Endodermal cell (in vitro differentiated cells): ENCODE data around the gene AOPEP. TPM values are rescaled to one million over a fixed set of nuclear protein-coding genes. Genes with fewer than 3 reads are reported as not detected.

Experiments
- DNase-seq: peaks from one replicate; pipeline ENCODE4 v3.0.0-alpha.2; 2017
- H3K27ac ChIP-seq: 2 replicates; pipeline ENCODE4 v1.5.1; 2013; ENCODE audit warnings: mild to moderate bottlenecking, low read depth, low read length, moderate library complexity
- H3K27me3 ChIP-seq: 2 replicates; pipeline ENCODE4 v1.6.1; 2013; ENCODE audit warnings: mild to moderate bottlenecking, low read length, moderate library complexity; ENCODE audit not compliant: insufficient read depth, control insufficient read depth, poor library complexity, severe bottlenecking
- H3K36me3 ChIP-seq: 2 replicates; pipeline ENCODE4 v1.7.0; 2013; ENCODE audit warnings: mild to moderate bottlenecking, low read length, moderate library complexity; ENCODE audit not compliant: control insufficient read depth, insufficient read depth
- H3K4me1 ChIP-seq: one replicate; pipeline ENCODE4 v1.7.0; 2013; ENCODE audit warnings: low read length; ENCODE audit not compliant: control insufficient read depth, insufficient read depth
- H3K4me3 ChIP-seq: 2 replicates; pipeline ENCODE4 v1.5.1; 2013; ENCODE audit warnings: mild to moderate bottlenecking, low read length, moderate library complexity
- H3K9ac ChIP-seq: 2 replicates; pipeline ENCODE4 v1.6.1; 2013; ENCODE audit warnings: mild to moderate bottlenecking, low read length, moderate library complexity; ENCODE audit not compliant: poor library complexity, severe bottlenecking; ENCODE audit errors: extremely low read depth
- H3K9me3 ChIP-seq: 2 replicates; pipeline ENCODE4 v1.6.1; 2013; ENCODE audit warnings: mild to moderate bottlenecking, low read length, moderate library complexity; ENCODE audit not compliant: control insufficient read depth
- H3K27ac Mint-ChIP-seq: 2 replicates; pipeline ENCODE4 v1.8.0; 2020; ENCODE audit warnings: mixed read lengths
- H3K27me3 Mint-ChIP-seq: 2 replicates; pipeline ENCODE4 v1.8.0; 2021; ENCODE audit warnings: mild to moderate bottlenecking, mixed read lengths; ENCODE audit not compliant: insufficient read depth
- H3K36me3 Mint-ChIP-seq: 2 replicates; pipeline ENCODE4 v1.8.0; 2020; ENCODE audit warnings: low read depth, mixed read lengths
- H3K4me1 Mint-ChIP-seq: 2 replicates; pipeline ENCODE4 v1.8.0; 2020; ENCODE audit warnings: mixed read lengths
- H3K4me3 Mint-ChIP-seq: 2 replicates; pipeline ENCODE4 v1.8.0; 2020; ENCODE audit warnings: mild to moderate bottlenecking, moderate library complexity, mixed read lengths
- H3K9me3 Mint-ChIP-seq: 2 replicates; pipeline ENCODE4 v1.8.0; 2020; ENCODE audit warnings: mild to moderate bottlenecking, mixed read lengths
- WGBS, 2 experiments: methylation state at CpG; one replicate each; pipeline versions ENCODE4 v1.1.5 to v1.1.7; 2013; ENCODE audit warnings: missing lambda C conversion rate in 2 of 2, mixed read lengths in 1 of 2; ENCODE audit not compliant: insufficient coverage in 1 of 2, insufficient read length in 1 of 2; 5-methylcytosine and 5-hydroxymethylcytosine counted together
- microRNA-seq: library from miRNA; unstranded; fragments of <30 nt; microRNA quantifications from one replicate; pipeline ENCODE4 v1.2.0, GENCODE V29; 2020; ENCODE audit warnings: borderline microRNAs expressed
- total RNA-seq, 2 donors: library from RNA; stranded (reverse); fragmentation: NEBNext Ultra II Directional in 1 of 2; extraction: Animal tissue kit (Norgen Biotek cat#: 25700) in 1 of 2; gene quantifications; 2 replicates in 1 of 2; 3 replicates in 1 of 2; pipeline ENCODE4 v1.2.1, GENCODE V29; 2021
- TF ChIP-seq, protein P1 (sequence below): fragments of 200-600 bp; sonication (generic); conservative IDR thresholded peaks from 2 replicates; pipeline ENCODE4 v1.5.0; 2021; ENCODE audit warnings: antibody characterized with exemption, mild to moderate bottlenecking

Gene AOPEP
- total RNA-seq, 2 donors from 2014 or later = 23.4 to 33.7 TPM

- H3K27ac Mint-ChIP-seq = no peak overlapping the region
- TF ChIP-seq, protein P1, sequence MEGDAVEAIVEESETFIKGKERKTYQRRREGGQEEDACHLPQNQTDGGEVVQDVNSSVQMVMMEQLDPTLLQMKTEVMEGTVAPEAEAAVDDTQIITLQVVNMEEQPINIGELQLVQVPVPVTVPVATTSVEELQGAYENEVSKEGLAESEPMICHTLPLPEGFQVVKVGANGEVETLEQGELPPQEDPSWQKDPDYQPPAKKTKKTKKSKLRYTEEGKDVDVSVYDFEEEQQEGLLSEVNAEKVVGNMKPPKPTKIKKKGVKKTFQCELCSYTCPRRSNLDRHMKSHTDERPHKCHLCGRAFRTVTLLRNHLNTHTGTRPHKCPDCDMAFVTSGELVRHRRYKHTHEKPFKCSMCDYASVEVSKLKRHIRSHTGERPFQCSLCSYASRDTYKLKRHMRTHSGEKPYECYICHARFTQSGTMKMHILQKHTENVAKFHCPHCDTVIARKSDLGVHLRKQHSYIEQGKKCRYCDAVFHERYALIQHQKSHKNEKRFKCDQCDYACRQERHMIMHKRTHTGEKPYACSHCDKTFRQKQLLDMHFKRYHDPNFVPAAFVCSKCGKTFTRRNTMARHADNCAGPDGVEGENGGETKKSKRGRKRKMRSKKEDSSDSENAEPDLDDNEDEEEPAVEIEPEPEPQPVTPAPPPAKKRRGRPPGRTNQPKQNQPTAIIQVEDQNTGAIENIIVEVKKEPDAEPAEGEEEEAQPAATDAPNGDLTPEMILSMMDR = no peak
- peaks cover 31% of the 10 kb centered on the region for H3K4me1 Mint-ChIP-seq
- Histone ChIP-seq H3K9me3 (no peaks in the 10 kb centered on the region), H3K9ac (no peak overlapping the region), H3K36me3 (peaks cover 7% of the 10 kb centered on the region), H3K4me1 (peaks cover 11% of the 10 kb centered on the region), H3K27me3 (no peaks in the 10 kb centered on the region), H3K27ac (no peak overlapping the region), H3K4me3 (no peak overlapping the region)
- H3K27me3 Mint-ChIP-seq = no peaks in the 10 kb centered on the region
- no peak for DNase-seq
- WGBS, 2 experiments = 93 to 100% methylated on average over 4 of the region's 4 CpGs
- H3K36me3 Mint-ChIP-seq = peaks cover 3% of the 10 kb centered on the region
- H3K9me3 Mint-ChIP-seq = no peaks in the 10 kb centered on the region
- H3K4me3 Mint-ChIP-seq = no peak overlapping the region
Observed at GRCh38 chr9:95133325-95133705, 406.8 kb downstream of the AOPEP start.

- H3K4me1 Mint-ChIP-seq = peaks cover 22% of the 10 kb centered on the region
- Histone ChIP-seq H3K27me3 (no peaks in the 10 kb centered on the region), H3K9me3 (no peaks in the 10 kb centered on the region), H3K36me3 (peaks cover 7% of the 10 kb centered on the region), H3K4me3 (no peak overlapping the region), H3K27ac (no peak overlapping the region), H3K9ac (no peak overlapping the region), H3K4me1 (peaks cover 10% of the 10 kb centered on the region)
- peaks cover 3% of the 10 kb centered on the region for H3K36me3 Mint-ChIP-seq
- no peaks in the 10 kb centered on the region for H3K9me3 Mint-ChIP-seq
- H3K27ac Mint-ChIP-seq = no peak overlapping the region
- TF ChIP-seq, protein P1 = no peak
- 89 to 93% methylated on average over 4 to 9 of the region's 9 CpGs for WGBS, 2 experiments
- no peak overlapping the region for H3K4me3 Mint-ChIP-seq
- DNase-seq = no peak
- H3K27me3 Mint-ChIP-seq = no peaks in the 10 kb centered on the region
Observed at GRCh38 chr9:95134457-95134881, 408.0 kb downstream of the AOPEP start.

GRCh38 chr9:95135756-95136155 is 409.3 kb downstream of the AOPEP start:
- H3K9ac ChIP-seq = no peak overlapping the region
- no peak overlapping the region for H3K27ac ChIP-seq
- 94 to 96% methylated on average over 9 to 10 of the region's 10 CpGs for WGBS, 2 experiments
- no peak overlapping the region for H3K4me3 ChIP-seq
- peaks cover 3% of the 10 kb centered on the region for H3K36me3 Mint-ChIP-seq
- no peaks in the 10 kb centered on the region for H3K9me3 ChIP-seq
- no peak for DNase-seq
- no peaks in the 10 kb centered on the region for H3K27me3 Mint-ChIP-seq
- H3K27me3 ChIP-seq = no peaks in the 10 kb centered on the region
- peaks cover 5% of the 10 kb centered on the region for H3K4me1 ChIP-seq
- peaks cover 9% of the 10 kb centered on the region for H3K4me1 Mint-ChIP-seq
- no peaks in the 10 kb centered on the region for H3K9me3 Mint-ChIP-seq
- no peak overlapping the region for H3K27ac Mint-ChIP-seq
- TF ChIP-seq, protein P1 = no peak
- H3K4me3 Mint-ChIP-seq = no peak overlapping the region
- H3K36me3 ChIP-seq = peaks cover 7% of the 10 kb centered on the region

Small RNAs within 50 kb of the gene (microRNA-seq; reads per million reads assigned to microRNA genes)
- gene MIR2278 (0.89 reads per million), gene MIR23B (1,121 reads per million, percentile 94 among the genes with 10 or more reads in this experiment), gene MIR24-1 (not detected), gene MIR27B (150 reads per million, percentile 79 among the genes with 10 or more reads in this experiment), gene MIR3074 (not detected), gene MIR6081 (not detected)

Other genes starting within 250 kb of the AOPEP start
- 1 to 10 TPM; 4.2 to 7.3 TPM for gene PCAT7, start 171.6 kb upstream of the AOPEP start, total RNA-seq
- gene FBP2, start 132.9 kb upstream of the AOPEP start, total RNA-seq = not detected
- 1 to 10 TPM in 1 of 2 donors, under 1 TPM in 1; 0.95 to 1.0 TPM for gene FBP1, start 87.2 kb upstream of the AOPEP start, total RNA-seq